Epithelial cell of proximal tubule (primary cell): ENCODE data around the gene PRSS48. TPM values are rescaled to one million over a fixed set of nuclear protein-coding genes. Genes with fewer than 3 reads are reported as not detected.

Experiments
- DNase-seq: peaks from one replicate; pipeline ENCODE4 v3.0.0-alpha.2; 2011; ENCODE audit warnings: low read depth
- H3K4me3 ChIP-seq: 2 replicates; pipeline ENCODE4 v1.5.1; 2011; ENCODE audit warnings: low read depth, mild to moderate bottlenecking, low read length
- CTCF ChIP-seq: conservative IDR thresholded peaks from 2 replicates; pipeline ENCODE4 v1.5.1; 2012; ENCODE audit warnings: low read depth, mild to moderate bottlenecking, low read length
- total RNA-seq: library from RNA; depleted of rRNA; stranded (reverse); fragments of >200 nt; gene quantifications from 2 replicates; pipeline ENCODE4 v1.2.3, GENCODE V29; 2015

PRSS48 gene
- total RNA-seq, 1 donor from 2014 or later = not detected

GRCh38 chr4:151304755-151305154 is 27.8 kb downstream of the PRSS48 start:
- TF ChIP-seq CTCF = peak; percentile 11
- no peak overlapping the region for H3K4me3 ChIP-seq
- no peak for DNase-seq

DNA sequence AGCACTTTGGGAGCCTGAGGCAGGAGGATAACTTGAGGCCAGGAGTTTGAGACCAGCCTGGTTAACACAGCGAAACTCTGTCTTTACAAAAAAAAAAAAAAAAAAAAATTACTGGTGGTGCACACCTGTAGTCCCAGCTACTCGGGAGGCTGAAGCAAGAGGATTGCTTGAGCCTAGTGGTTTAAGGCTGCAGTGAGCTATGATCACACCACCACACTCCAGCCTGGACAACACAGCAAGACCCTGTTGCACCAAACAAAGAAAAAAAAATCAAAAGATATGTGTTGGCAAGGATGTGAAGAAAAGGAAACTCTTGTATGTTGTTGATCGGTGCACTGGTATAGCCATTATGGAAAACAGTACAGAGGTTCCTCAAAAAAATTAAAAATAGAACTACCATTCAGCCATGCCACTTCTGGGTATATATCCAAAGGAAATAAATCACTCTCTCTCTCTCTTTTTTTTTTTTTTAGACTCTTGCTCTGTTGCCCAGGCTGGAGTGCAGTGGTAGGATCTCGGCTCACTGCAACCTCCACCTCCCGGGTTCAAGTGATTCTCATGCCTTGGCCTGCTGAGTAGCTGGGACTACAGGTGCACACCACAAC is 33.3 kb downstream of the PRSS48 start:
- no peak overlapping the region for H3K4me3 ChIP-seq
- no peak for DNase-seq
- no peak for TF ChIP-seq CTCF

DNA sequence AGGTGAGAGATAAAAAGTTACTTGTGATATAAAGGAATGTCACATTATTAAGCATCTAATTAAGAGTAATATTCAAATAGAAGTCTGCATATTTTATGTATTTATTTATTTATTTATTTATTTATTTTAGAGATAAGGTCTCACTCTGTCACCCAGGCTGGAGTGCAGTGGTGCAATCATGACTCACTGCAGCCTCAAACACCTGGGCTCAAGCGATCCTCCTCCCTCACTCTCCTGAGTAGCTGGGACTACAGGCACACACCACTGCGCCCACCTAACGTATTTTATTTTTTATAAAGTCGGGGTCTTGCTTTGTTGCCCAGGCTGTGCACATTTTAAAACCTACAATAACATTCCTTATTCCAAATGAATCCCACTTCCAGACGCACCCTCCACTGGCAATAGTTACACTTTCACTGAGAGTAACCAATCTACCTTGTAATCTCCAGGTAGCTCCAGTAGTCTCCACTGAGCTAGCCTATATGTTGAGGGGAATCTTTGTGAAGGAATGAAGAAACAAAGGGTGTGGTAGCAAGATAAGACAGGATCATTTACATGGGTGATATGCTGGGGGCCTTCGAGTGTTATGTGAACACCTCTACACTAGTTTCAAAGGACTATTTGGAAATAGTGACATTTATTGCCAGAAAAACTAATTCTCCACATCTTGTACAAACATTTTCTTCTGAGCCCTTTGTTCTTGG is 36.5 kb downstream of the PRSS48 start:
- no peak for TF ChIP-seq CTCF
- no peak overlapping the region for H3K4me3 ChIP-seq
- DNase-seq = no peak

- no peak overlapping the region for H3K4me3 ChIP-seq
- no peak for DNase-seq
- TF ChIP-seq CTCF = no peak
Observed at GRCh38 chr4:151314010-151314355, 37.0 kb downstream of the PRSS48 start.

DNA sequence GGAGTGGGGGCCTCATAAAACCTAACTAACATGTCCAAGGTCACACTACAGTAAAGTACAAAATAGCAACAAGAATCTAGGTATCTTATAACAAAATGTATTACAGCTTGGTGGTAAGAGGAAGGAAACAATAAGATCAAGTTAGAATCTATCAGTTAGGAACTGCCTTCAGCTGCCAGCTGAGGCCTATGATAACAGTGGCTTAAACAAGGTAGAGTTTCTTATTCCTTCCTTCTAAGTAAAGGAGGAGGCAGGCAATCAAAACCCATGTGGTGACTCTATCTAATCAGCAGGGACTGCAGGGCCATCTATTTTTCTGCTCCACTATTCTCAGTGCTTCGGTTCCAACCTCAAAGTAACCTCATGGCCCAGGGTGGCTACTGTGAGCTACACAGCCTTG is 37.5 kb downstream of the PRSS48 start:
- no peak for TF ChIP-seq CTCF
- DNase-seq = no peak
- no peak overlapping the region for H3K4me3 ChIP-seq

GRCh38 chr4:151315212-151315886 is 38.4 kb downstream of the PRSS48 start:
- no peak for TF ChIP-seq CTCF
- DNase-seq = peak; percentile 36
- H3K4me3 ChIP-seq = no peak overlapping the region
